HepG2 (cell line): ENCODE data around the gene ZFPM1. TPM values are rescaled to one million over a fixed set of nuclear protein-coding genes. Genes with fewer than 3 reads are reported as not detected.

Experiments used
- ARID5B ChIP-seq: IDR thresholded peaks from 2 replicates; pipeline ENCODE4 v1.4.0; 2020; ENCODE audit warnings: mild to moderate bottlenecking, missing genetic modification reagents
- ARNTL ChIP-seq: sonication (generic); formaldehyde crosslinking; IDR thresholded peaks from 2 replicates; pipeline ENCODE4 v1.4.0; 2020; ENCODE audit warnings: mild to moderate bottlenecking, missing genetic modification reagents
- ATF1 ChIP-seq: IDR thresholded peaks from 2 replicates; pipeline ENCODE4 v1.6.1; 2016; ENCODE audit warnings: mild to moderate bottlenecking, control low read depth
- CENPT ChIP-seq: sonication (generic); formaldehyde crosslinking; IDR thresholded peaks from 2 replicates; pipeline ENCODE4 v1.8.0; 2022; ENCODE audit warnings: low read depth, mild to moderate bottlenecking, moderate library complexity, missing genetic modification reagents
- ETS1 ChIP-seq: sonication (generic); formaldehyde crosslinking; IDR thresholded peaks from 2 replicates; pipeline ENCODE4 v1.4.0; 2020; ENCODE audit warnings: missing genetic modification reagents
- FOXC1 ChIP-seq: sonication (generic); formaldehyde crosslinking; IDR thresholded peaks from 2 replicates; pipeline ENCODE4 v1.8.0; 2022; ENCODE audit warnings: mild to moderate bottlenecking, missing genetic modification reagents, borderline replicate concordance
- HOXA7 ChIP-seq: sonication (generic); formaldehyde crosslinking; IDR thresholded peaks from 2 replicates; pipeline ENCODE4 v1.8.1; 2022; ENCODE audit warnings: mild to moderate bottlenecking, missing genetic modification reagents, moderate library complexity
- JUND ChIP-seq: sonication (generic); formaldehyde crosslinking; IDR thresholded peaks from 2 replicates; pipeline ENCODE4 v1.8.0; 2022; ENCODE audit warnings: mild to moderate bottlenecking, missing genetic modification reagents
- KDM3A ChIP-seq: IDR thresholded peaks from 2 replicates; pipeline ENCODE4 v1.6.1; 2018; ENCODE audit warnings: low read depth, missing compliant biosample characterization
- NCOA2 ChIP-seq: sonication (generic); formaldehyde crosslinking; IDR thresholded peaks from 2 replicates; pipeline ENCODE4 v1.8.0; 2022; ENCODE audit warnings: inconsistent platforms
- NFIC ChIP-seq: IDR thresholded peaks from 2 replicates; pipeline ENCODE4 v1.6.1; 2012; ENCODE audit warnings: mild to moderate bottlenecking, low read length, inconsistent platforms
- POLR2G ChIP-seq: fragments of 200-400 bp; formaldehyde crosslinking; IDR thresholded peaks from 2 replicates; pipeline ENCODE4 v1.6.1; 2018; ENCODE audit warnings: mild to moderate bottlenecking, low read depth, low read length, moderate library complexity
- TP53 ChIP-seq: sonication (generic); formaldehyde crosslinking; conservative IDR thresholded peaks from 2 replicates; pipeline ENCODE4 v1.4.0; 2020; ENCODE audit warnings: missing genetic modification reagents
- ZFP41 ChIP-seq: sonication (generic); formaldehyde crosslinking; IDR thresholded peaks from 2 replicates; pipeline ENCODE4 v1.4.0; 2020; ENCODE audit warnings: mild to moderate bottlenecking, missing genetic modification reagents, borderline replicate concordance
- ZFP91 ChIP-seq: sonication (generic); formaldehyde crosslinking; IDR thresholded peaks from 2 replicates; pipeline ENCODE4 v1.9.0; 2022; ENCODE audit warnings: missing genetic modification reagents, mild to moderate bottlenecking, borderline replicate concordance
- ZMAT3 ChIP-seq: sonication (generic); formaldehyde crosslinking; conservative IDR thresholded peaks from 2 replicates; pipeline ENCODE4 v1.7.0; 2021; ENCODE audit warnings: missing genetic modification reagents
- ZNF367 ChIP-seq: sonication (generic); formaldehyde crosslinking; IDR thresholded peaks from 2 replicates; pipeline ENCODE4 v1.4.0; 2020; ENCODE audit warnings: missing genetic modification reagents, borderline replicate concordance
- ZNF616 ChIP-seq: sonication (generic); formaldehyde crosslinking; IDR thresholded peaks from 2 replicates; pipeline ENCODE4 v1.5.0; 2020; ENCODE audit warnings: low read depth, mild to moderate bottlenecking, missing genetic modification reagents
- ZNF652 ChIP-seq: IDR thresholded peaks from 2 replicates; pipeline ENCODE4 v1.6.1; 2016; ENCODE audit warnings: low read depth, borderline replicate concordance
- ZNF7 ChIP-seq: IDR thresholded peaks from 2 replicates; pipeline ENCODE4 v1.6.1; 2016; ENCODE audit warnings: missing biosample characterization, missing genetic modification reagents
- ZNF773 ChIP-seq: sonication (generic); formaldehyde crosslinking; IDR thresholded peaks from 2 replicates; pipeline ENCODE4 v1.4.0; 2020; ENCODE audit warnings: missing genetic modification reagents, borderline replicate concordance
- ZNF839 ChIP-seq: sonication (generic); formaldehyde crosslinking; IDR thresholded peaks from 2 replicates; pipeline ENCODE4 v1.4.0; 2020; ENCODE audit warnings: missing genetic modification reagents, mild to moderate bottlenecking, borderline replicate concordance
- polyA plus RNA-seq, 8 experiments: library from polyadenylated mRNA; depleted of rRNA in 3 of 8; stranded (reverse) in 7 of 8; unstranded in 1 of 8; fragments of >200 nt; fragmentation: Illumina TruSeq in 4 of 8; extraction: Trizol in 4 of 8; gene quantifications; 2 replicates each; pipeline versions ENCODE4 v1.2.1 to v1.2.3, GENCODE V29; 2011 to 2016; ENCODE audit warnings: low read depth in 4 of 8, missing spikeins in 1 of 8, mixed read lengths in 1 of 8; ENCODE audit not compliant: insufficient read depth in 1 of 8
- total RNA-seq, 5 experiments: library from RNA; depleted of rRNA; stranded (reverse); fragments of >200 nt; fragmentation: Illumina TruSeq; extraction: Trizol; gene quantifications; 2 replicates each; pipeline ENCODE4 v1.2.3, GENCODE V29; 2016; ENCODE audit warnings: low read depth in 1 of 5

The ZFPM1 gene
- total and polyA plus RNA-seq, 2 of the 13 experiments (the other 11 are each of a cell fraction or from before 2014, with no cell fraction given): 1.3 to 3.8 TPM

GRCh38 chr16:88504489-88505404, 51.7 kb downstream of the ZFPM1 start (continued):
- peak; percentile 96 for TF ChIP-seq ARID5B (CRISPR knock-in tag)
- no peak for TF ChIP-seq ZNF652
- no peak; the same call in 1 of the 2 replicates for TF ChIP-seq ZNF7 (CRISPR knock-in tag)
- peak; percentile 57 for TF ChIP-seq CENPT (CRISPR knock-in tag)
- TF ChIP-seq ZNF839 (CRISPR knock-in tag): peak; percentile 84
- TF ChIP-seq ZFP91 (CRISPR knock-in tag): peak; percentile 88
- no peak for TF ChIP-seq ZNF367 (CRISPR knock-in tag)
- TF ChIP-seq ZMAT3: peak; percentile 22; the same call in 1 of the 2 replicates
- no peak for TF ChIP-seq ATF1
- peak; percentile 88 for TF ChIP-seq NCOA2 (CRISPR knock-in tag)
- peak; percentile 87 for TF ChIP-seq FOXC1 (CRISPR knock-in tag)
- no peak for TF ChIP-seq HOXA7 (CRISPR knock-in tag)
- peak; percentile 93 for TF ChIP-seq ARNTL (CRISPR knock-in tag)
- TF ChIP-seq ZFP41 (CRISPR knock-in tag): peak; percentile 82; the same call in 1 of the 2 replicates
- TF ChIP-seq TP53 (CRISPR knock-in tag): peak; percentile 64; the same call in 1 of the 2 replicates
- TF ChIP-seq ZNF616: peak; percentile 55; the same call in 1 of the 2 replicates
- TF ChIP-seq NFIC: no peak; the same call in 1 of the 2 replicates
- TF ChIP-seq POLR2G: peak; percentile 49; the same call in 1 of the 2 replicates
- no peak for TF ChIP-seq ZNF773
- TF ChIP-seq JUND (CRISPR knock-in tag): peak; percentile 64; the same call in 1 of the 2 replicates
- peak; percentile 82; the same call in 1 of the 2 replicates for TF ChIP-seq KDM3A (CRISPR knock-in tag)
- 0 out of 2 replicates have a peak, but pooled peaks have one; percentile 86 for TF ChIP-seq ETS1
